Activated T-helper 1 cell treated with anti-CD3 and anti-CD28 coated beads, Interleukin-12 subunit alpha, Interleukin-12 subunit beta, Interleukin-2, Interleukin-4 antibody, amounts not matched to agents 30 ng/mL and 10 ng/mL and 1 ng/mL, durations not matched to agents 14 hours and 24 hours and 36 hours (primary cell): Measurements from ENCODE around the gene LCN2. TPM values are rescaled to one million over a fixed set of nuclear protein-coding genes. Genes with fewer than 3 reads are reported as not detected.
A peak's percentile ranks its signal among the peaks of the same experiment; 100 is the strongest.
"Not testable (repeated sequence)": the region's sequence is repeated elsewhere in the genome, so short reads cannot be mapped to it uniquely, and the experiment has no call there.

Experiments used
- DNase-seq: peaks from one replicate; pipeline ENCODE4 v3.0.0; 2021; ENCODE audit warnings: low spot score
- H3K27ac Mint-ChIP-seq: one replicate; pipeline ENCODE4 v1.8.0; 2021; ENCODE audit warnings: mild to moderate bottlenecking, mixed read lengths
- H3K27me3 Mint-ChIP-seq: one replicate; pipeline ENCODE4 v1.8.0; 2022; ENCODE audit warnings: mild to moderate bottlenecking, moderate library complexity, mixed read lengths; ENCODE audit not compliant: insufficient read depth
- H3K36me3 Mint-ChIP-seq: one replicate; pipeline ENCODE4 v1.8.0; 2021; ENCODE audit warnings: low read depth, mixed read lengths
- H3K4me1 Mint-ChIP-seq: one replicate; pipeline ENCODE4 v1.8.0; 2021; ENCODE audit warnings: low read depth, mixed read lengths
- H3K4me3 Mint-ChIP-seq: one replicate; pipeline ENCODE4 v1.8.0; 2021; ENCODE audit warnings: mild to moderate bottlenecking, moderate library complexity, mixed read lengths
- H3K9me3 Mint-ChIP-seq: one replicate; pipeline ENCODE4 v1.8.0; 2021; ENCODE audit warnings: mixed read lengths
- intact Hi-C: fragments of 100-400 bp; cut with micrococcal nuclease; formaldehyde crosslinking; loops from one replicate; pipeline ENCODE4 v1.15.1; 2024
- total RNA-seq: library from RNA; stranded (reverse); gene quantifications from 2 replicates; pipeline ENCODE4 v1.2.3, GENCODE V29; 2022

The LCN2 gene
- total RNA-seq, 1 donor from 2014 or later, result not detected

- peak; percentile 80 for DNase-seq
- Mint-ChIP-seq H3K27ac (peak within 1 kb of the TSS; percentile 99), H3K36me3 (peaks cover 4% of the 10 kb centered on the region), H3K27me3 (peaks cover 13% of the 10 kb centered on the region), H3K4me1 (peaks cover 34% of the 10 kb centered on the region), H3K4me3 (peak within 1 kb of the TSS; percentile 90), H3K9me3 (no peaks in the 10 kb centered on the region)
- intact Hi-C loops, result loop anchor here (1.0 kb wide), 1 partner anchor 33 kb away; no protein-coding TSS in a partner anchor
These were observed 21.7 kb upstream of the LCN2 start, which contains the start of gene PTGES2 for GRCh38 chr9:128127568-128127989. Gene PTGES2, minus strand, starts transcription at chr9:128127729. Its CDS starts 12 bp downstream, at chr9:128127717.

GRCh38 chr9:128127990-128128835 is 21.0 kb upstream of the LCN2 start:
- intact Hi-C loops, result loop anchor here (1.0 to 2.0 kb wide), 10 partner anchors 11 to 357 kb away; partner anchors contain the start of genes BBLN, CIZ1, COQ4 and DPM2
- Mint-ChIP-seq H3K4me3 (peak overlapping the region; percentile 90), H3K4me1 (peaks cover 39% of the 10 kb centered on the region), H3K36me3 (peaks cover 4% of the 10 kb centered on the region), H3K9me3 (no peaks in the 10 kb centered on the region), H3K27me3 (peaks cover 19% of the 10 kb centered on the region), H3K27ac (peak overlapping the region; percentile 99)
- DNase-seq, result peak; percentile 79

GRCh38 chr9:128128836-128129590 is 20.2 kb upstream of the LCN2 start:
- Mint-ChIP-seq H3K4me1 (peaks cover 41% of the 10 kb centered on the region), H3K9me3 (no peaks in the 10 kb centered on the region), H3K4me3 (peak overlapping the region; percentile 90), H3K27ac (peak overlapping the region; percentile 61), H3K27me3 (peaks cover 23% of the 10 kb centered on the region), H3K36me3 (no peaks in the 10 kb centered on the region)
- no peak for DNase-seq
- intact Hi-C loops, result loop anchor here (1.0 to 2.0 kb wide), 9 partner anchors 12 to 358 kb away; partner anchors contain the start of genes BBLN, CIZ1, COQ4 and DPM2

- not testable (repeated sequence) for H3K9me3 Mint-ChIP-seq, H3K27ac Mint-ChIP-seq, H3K36me3 Mint-ChIP-seq
- H3K27me3 Mint-ChIP-seq, result peaks cover 28% of the 10 kb centered on the region
- peak; percentile 37 for DNase-seq
- H3K4me1 Mint-ChIP-seq, result peaks cover 36% of the 10 kb centered on the region
- intact Hi-C loops, result loop anchor here (2.0 kb wide), 1 partner anchor 61 kb away; the partner anchor contains the start of gene CIZ1
- peak overlapping the region; percentile 65 for H3K4me3 Mint-ChIP-seq
These were observed 19.2 kb upstream of the LCN2 start for GRCh38 chr9:128129976-128130590.

GRCh38 chr9:128130651-128131050 is 18.6 kb upstream of the LCN2 start:
- DNase-seq, intact Hi-C loops: not testable (repeated sequence)
- peaks cover 30% of the 10 kb centered on the region for H3K27me3 Mint-ChIP-seq

GRCh38 chr9:128131346-128131745 is 17.9 kb upstream of the LCN2 start:
- intact Hi-C loops, DNase-seq, H3K36me3 Mint-ChIP-seq, H3K9me3 Mint-ChIP-seq, H3K27ac Mint-ChIP-seq, H3K4me3 Mint-ChIP-seq: not testable (repeated sequence)
- peaks cover 30% of the 10 kb centered on the region for H3K27me3 Mint-ChIP-seq
- H3K4me1 Mint-ChIP-seq, result peaks cover 33% of the 10 kb centered on the region

More at GRCh38 chr9:128130651-128131050, 18.6 kb upstream of the LCN2 start:
- H3K4me1 Mint-ChIP-seq, result peaks cover 36% of the 10 kb centered on the region
- not testable (repeated sequence) for H3K36me3 Mint-ChIP-seq, H3K9me3 Mint-ChIP-seq, H3K4me3 Mint-ChIP-seq, H3K27ac Mint-ChIP-seq

- Mint-ChIP-seq H3K27me3 (peaks cover 30% of the 10 kb centered on the region), H3K4me1 (peaks cover 28% of the 10 kb centered on the region)
- H3K36me3 Mint-ChIP-seq, DNase-seq, intact Hi-C loops, H3K9me3 Mint-ChIP-seq, H3K4me3 Mint-ChIP-seq, H3K27ac Mint-ChIP-seq: not testable (repeated sequence)
These were observed 17.1 kb upstream of the LCN2 start for GRCh38 chr9:128132139-128132538.

- not testable (repeated sequence) for H3K9me3 Mint-ChIP-seq
These were observed 13.7 kb upstream of the LCN2 start for GRCh38 chr9:128135561-128135960.

GRCh38 chr9:128136816-128137793 is 12.1 kb upstream of the LCN2 start:
- Mint-ChIP-seq H3K9me3 (no peaks in the 10 kb centered on the region), H3K27me3 (peaks cover 25% of the 10 kb centered on the region), H3K36me3 (no peaks in the 10 kb centered on the region), H3K4me1 (peaks cover 23% of the 10 kb centered on the region), H3K27ac (no peak overlapping the region), H3K4me3 (no peak overlapping the region)
- intact Hi-C loops, result no loop called here
- DNase-seq, result no peak

More at GRCh38 chr9:128135561-128135960, 13.7 kb upstream of the LCN2 start:
- H3K36me3 Mint-ChIP-seq, H3K27ac Mint-ChIP-seq, H3K4me3 Mint-ChIP-seq, intact Hi-C loops, DNase-seq: not testable (repeated sequence)
- H3K4me1 Mint-ChIP-seq, result peaks cover 18% of the 10 kb centered on the region
- H3K27me3 Mint-ChIP-seq, result peaks cover 29% of the 10 kb centered on the region

- peaks cover 16% of the 10 kb centered on the region for H3K27me3 Mint-ChIP-seq
- no peaks in the 10 kb centered on the region for H3K36me3 Mint-ChIP-seq
- DNase-seq, result no peak
- no peak overlapping the region for H3K27ac Mint-ChIP-seq
- H3K9me3 Mint-ChIP-seq, result no peaks in the 10 kb centered on the region
- no peak overlapping the region for H3K4me3 Mint-ChIP-seq
- intact Hi-C loops, result no loop called here
- peaks cover 22% of the 10 kb centered on the region for H3K4me1 Mint-ChIP-seq
These were observed 11.3 kb upstream of the LCN2 start for GRCh38 chr9:128138001-128138400.

GRCh38 chr9:128139621-128140020 is 9.6 kb upstream of the LCN2 start:
- H3K27ac Mint-ChIP-seq, result no peak overlapping the region
- H3K36me3 Mint-ChIP-seq, result no peaks in the 10 kb centered on the region
- intact Hi-C loops, result no loop called here
- H3K9me3 Mint-ChIP-seq, result no peaks in the 10 kb centered on the region
- peaks cover 23% of the 10 kb centered on the region for H3K4me1 Mint-ChIP-seq
- peaks cover 6% of the 10 kb centered on the region for H3K27me3 Mint-ChIP-seq
- no peak overlapping the region for H3K4me3 Mint-ChIP-seq
- DNase-seq, result no peak
